Astrocyte (in vitro differentiated cells and primary cell): Measurements from ENCODE around the gene ASB18. TPM values are rescaled to one million over a fixed set of nuclear protein-coding genes. Genes with fewer than 3 reads are reported as not detected.

Experiments
- DNase-seq: peaks from one replicate; pipeline ENCODE4 v3.0.0-alpha.2; 2010; ENCODE audit warnings: low read depth
- FAIRE-seq: peaks from 2 replicates; lab custom pipeline; 2011; peaks lifted over from hg19 to GRCh38; lab: Jason Lieb, UNC
- H2AFZ ChIP-seq: 2 replicates; pipeline ENCODE4 v1.6.0; 2012; ENCODE audit warnings: low read depth, low read length, inconsistent platforms
- H3K27ac ChIP-seq: 2 replicates; pipeline ENCODE4 v1.5.1; 2011; ENCODE audit warnings: low read depth, low read length, inconsistent platforms
- H3K27me3 ChIP-seq: 2 replicates; pipeline ENCODE4 v1.6.0; 2011; ENCODE audit warnings: low read length, inconsistent platforms; ENCODE audit not compliant: insufficient read depth
- H3K36me3 ChIP-seq: 2 replicates; pipeline ENCODE4 v1.5.1; 2011; ENCODE audit warnings: low read length, inconsistent platforms; ENCODE audit not compliant: insufficient read depth
- H3K4me1 ChIP-seq: 2 replicates; pipeline ENCODE4 v1.5.1; 2011; ENCODE audit warnings: low read length, inconsistent platforms; ENCODE audit not compliant: insufficient read depth
- H3K4me2 ChIP-seq: 2 replicates; pipeline ENCODE4 v1.6.0; 2012; ENCODE audit warnings: low read length, inconsistent platforms
- H3K4me3 ChIP-seq: 2 replicates; pipeline ENCODE4 v1.5.1; 2011; ENCODE audit warnings: low read depth, mild to moderate bottlenecking, low read length, inconsistent platforms; ENCODE audit not compliant: insufficient read depth
- H3K79me2 ChIP-seq: 2 replicates; pipeline ENCODE4 v1.6.0; 2012; ENCODE audit warnings: mild to moderate bottlenecking, low read length, inconsistent platforms; ENCODE audit not compliant: insufficient read depth
- H3K9ac ChIP-seq: 2 replicates; pipeline ENCODE4 v1.6.0; 2012; ENCODE audit warnings: mild to moderate bottlenecking, low read length, inconsistent platforms
- H3K9me3 ChIP-seq: 2 replicates; pipeline ENCODE4 v1.5.1; 2012; ENCODE audit warnings: low read depth, mild to moderate bottlenecking, low read length, inconsistent platforms; ENCODE audit not compliant: insufficient read depth
- H4K20me1 ChIP-seq: 2 replicates; pipeline ENCODE4 v1.6.0; 2012; ENCODE audit warnings: low read length, inconsistent platforms; ENCODE audit not compliant: insufficient read depth
- H3K27ac Mint-ChIP-seq: one replicate; pipeline ENCODE4 v1.8.0; 2021; ENCODE audit warnings: mild to moderate bottlenecking, mixed read lengths; ENCODE audit not compliant: unreplicated experiment
- H3K27me3 Mint-ChIP-seq: one replicate; pipeline ENCODE4 v1.8.0; 2021; ENCODE audit warnings: low read depth, mixed read lengths; ENCODE audit not compliant: unreplicated experiment
- H3K36me3 Mint-ChIP-seq: one replicate; pipeline ENCODE4 v1.8.0; 2021; ENCODE audit warnings: low read depth, mixed read lengths; ENCODE audit not compliant: unreplicated experiment
- H3K4me1 Mint-ChIP-seq: one replicate; pipeline ENCODE4 v1.8.0; 2021; ENCODE audit warnings: low read depth, mixed read lengths; ENCODE audit not compliant: unreplicated experiment
- H3K4me3 Mint-ChIP-seq: one replicate; pipeline ENCODE4 v1.8.0; 2021; ENCODE audit warnings: mild to moderate bottlenecking, moderate library complexity, mixed read lengths; ENCODE audit not compliant: unreplicated experiment
- H3K9me3 Mint-ChIP-seq: one replicate; pipeline ENCODE4 v1.8.0; 2021; ENCODE audit warnings: mild to moderate bottlenecking, mixed read lengths; ENCODE audit not compliant: unreplicated experiment
- EZH2 ChIP-seq: IDR thresholded peaks from 2 replicates; pipeline ENCODE4 v1.6.1; 2012; ENCODE audit warnings: mild to moderate bottlenecking, low read length, inconsistent platforms; ENCODE audit not compliant: insufficient read depth
- total RNA-seq: library from RNA; stranded (reverse); gene quantifications from 2 replicates; pipeline ENCODE4 v1.2.1, GENCODE V29; 2021
- TF ChIP-seq, protein P1 (sequence below): IDR thresholded peaks from 2 replicates; pipeline ENCODE4 v1.5.1; 2011; ENCODE audit warnings: low read depth, mild to moderate bottlenecking, inconsistent platforms, low read length, moderate library complexity; ENCODE audit not compliant: insufficient read depth

Gene ASB18
- total RNA-seq, 1 donor from 2014 or later: not detected

DNA sequence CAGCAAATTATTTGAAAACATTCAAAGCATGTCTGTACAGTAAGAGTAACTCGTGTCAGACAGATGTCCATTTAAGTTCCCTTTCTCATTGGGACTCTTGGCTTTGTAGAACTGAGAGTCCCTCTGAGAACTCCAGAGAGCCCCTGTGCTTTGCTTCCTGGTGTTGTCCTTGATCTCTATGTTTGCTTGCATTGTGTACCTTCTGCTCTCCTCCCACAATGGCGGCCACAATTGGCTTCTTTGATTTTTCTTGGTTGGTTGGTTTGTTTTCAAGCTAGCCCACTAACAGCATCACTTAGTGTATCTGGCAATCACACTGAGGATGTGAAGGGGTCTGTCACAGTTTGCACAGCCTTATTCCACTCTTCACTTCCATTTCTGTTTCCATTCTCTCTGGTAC, 15.1 kb downstream of the ASB18 start:
- no peak overlapping the region for H3K27ac ChIP-seq
- TF ChIP-seq, protein P1, sequence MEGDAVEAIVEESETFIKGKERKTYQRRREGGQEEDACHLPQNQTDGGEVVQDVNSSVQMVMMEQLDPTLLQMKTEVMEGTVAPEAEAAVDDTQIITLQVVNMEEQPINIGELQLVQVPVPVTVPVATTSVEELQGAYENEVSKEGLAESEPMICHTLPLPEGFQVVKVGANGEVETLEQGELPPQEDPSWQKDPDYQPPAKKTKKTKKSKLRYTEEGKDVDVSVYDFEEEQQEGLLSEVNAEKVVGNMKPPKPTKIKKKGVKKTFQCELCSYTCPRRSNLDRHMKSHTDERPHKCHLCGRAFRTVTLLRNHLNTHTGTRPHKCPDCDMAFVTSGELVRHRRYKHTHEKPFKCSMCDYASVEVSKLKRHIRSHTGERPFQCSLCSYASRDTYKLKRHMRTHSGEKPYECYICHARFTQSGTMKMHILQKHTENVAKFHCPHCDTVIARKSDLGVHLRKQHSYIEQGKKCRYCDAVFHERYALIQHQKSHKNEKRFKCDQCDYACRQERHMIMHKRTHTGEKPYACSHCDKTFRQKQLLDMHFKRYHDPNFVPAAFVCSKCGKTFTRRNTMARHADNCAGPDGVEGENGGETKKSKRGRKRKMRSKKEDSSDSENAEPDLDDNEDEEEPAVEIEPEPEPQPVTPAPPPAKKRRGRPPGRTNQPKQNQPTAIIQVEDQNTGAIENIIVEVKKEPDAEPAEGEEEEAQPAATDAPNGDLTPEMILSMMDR: no peak
- TF ChIP-seq EZH2: no peak
- Mint-ChIP-seq H3K4me3 (no peak overlapping the region), H3K9me3 (peaks cover 2% of the 10 kb centered on the region), H3K36me3 (no peaks in the 10 kb centered on the region), H3K27me3 (peaks cover 13% of the 10 kb centered on the region), H3K27ac (no peak overlapping the region), H3K4me1 (no peaks in the 10 kb centered on the region)
- H3K4me3 ChIP-seq: no peak overlapping the region
- FAIRE-seq (no peak), DNase-seq (no peak)
- H3K36me3 ChIP-seq: no peaks in the 10 kb centered on the region
- no peak overlapping the region for H2AFZ ChIP-seq
- no peak overlapping the region for H3K9ac ChIP-seq
- H3K4me1 ChIP-seq: no peaks in the 10 kb centered on the region
- H3K27me3 ChIP-seq: peaks cover 2% of the 10 kb centered on the region
- H3K79me2 ChIP-seq: no peaks in the 10 kb centered on the region
- H4K20me1 ChIP-seq: no peaks in the 10 kb centered on the region
- no peaks in the 10 kb centered on the region for H3K9me3 ChIP-seq
- no peak overlapping the region for H3K4me2 ChIP-seq

GRCh38 chr2:236246711-236247246, 17.4 kb downstream of the ASB18 start:
- Histone ChIP-seq H3K4me1 (no peaks in the 10 kb centered on the region), H3K79me2 (no peaks in the 10 kb centered on the region), H3K4me3 (no peak overlapping the region), H3K27ac (no peak overlapping the region), H3K27me3 (peaks cover 2% of the 10 kb centered on the region), H3K9me3 (no peaks in the 10 kb centered on the region), H3K36me3 (no peaks in the 10 kb centered on the region), H3K4me2 (no peak overlapping the region), H3K9ac (no peak overlapping the region), H4K20me1 (no peaks in the 10 kb centered on the region), H2AFZ (no peak overlapping the region)
- DNase-seq (no peak), FAIRE-seq (no peak)
- TF ChIP-seq, protein P1: no peak
- TF ChIP-seq EZH2: no peak
- Mint-ChIP-seq H3K9me3 (peaks cover 2% of the 10 kb centered on the region), H3K27me3 (peaks cover 13% of the 10 kb centered on the region), H3K36me3 (no peaks in the 10 kb centered on the region), H3K4me3 (no peak overlapping the region), H3K4me1 (no peaks in the 10 kb centered on the region), H3K27ac (no peak overlapping the region)

GRCh38 chr2:236244256-236244655, 19.9 kb downstream of the ASB18 start:
- peaks cover 31% of the 10 kb centered on the region for H3K27me3 Mint-ChIP-seq
- no peak overlapping the region for H3K4me3 Mint-ChIP-seq
- Histone ChIP-seq H4K20me1 (no peaks in the 10 kb centered on the region), H3K79me2 (no peaks in the 10 kb centered on the region), H3K9me3 (no peaks in the 10 kb centered on the region), H3K4me2 (no peak overlapping the region), H3K27me3 (peaks cover under 1% of the 10 kb centered on the region), H3K36me3 (no peaks in the 10 kb centered on the region), H3K4me3 (no peak overlapping the region), H3K4me1 (no peaks in the 10 kb centered on the region), H2AFZ (no peak overlapping the region), H3K27ac (no peak overlapping the region), H3K9ac (no peak overlapping the region)
- no peak overlapping the region for H3K27ac Mint-ChIP-seq
- no peaks in the 10 kb centered on the region for H3K36me3 Mint-ChIP-seq
- peaks cover 2% of the 10 kb centered on the region for H3K9me3 Mint-ChIP-seq
- no peak for FAIRE-seq
- H3K4me1 Mint-ChIP-seq: peaks cover 5% of the 10 kb centered on the region
- TF ChIP-seq, protein P1: no peak
- no peak for TF ChIP-seq EZH2
- no peak for DNase-seq
